Stimulated activated naive CD8-positive, alpha-beta T cell treated with anti-CD3 and anti-CD28 coated beads, Interleukin-15, amount 100 ng/mL, for 72 hours (primary cell): Measurements from ENCODE around the gene SLC37A1.
"Not testable (repeated sequence)": the region's sequence is repeated elsewhere in the genome, so short reads cannot be mapped to it uniquely, and the experiment has no call there.

Experiments used
- ATAC-seq: fragments of 150-1000 bp; cut with Tn5 transposase; 2 replicates; pipeline ENCODE4 v1.10.0; 2021; ENCODE audit warnings: mild to moderate bottlenecking, moderate library complexity
- DNase-seq, 2 donors: peaks; one replicate each; pipeline ENCODE4 v3.0.0; 2021 to 2022
- H3K27ac Mint-ChIP-seq, 2 donors: one replicate each; pipeline ENCODE4 v1.8.0; 2022; ENCODE audit warnings: mild to moderate bottlenecking in 2 of 2, mixed read lengths in 2 of 2, moderate library complexity in 2 of 2
- H3K27me3 Mint-ChIP-seq: one replicate; pipeline ENCODE4 v1.8.0; 2022; ENCODE audit warnings: mixed read lengths
- H3K4me1 Mint-ChIP-seq: one replicate; pipeline ENCODE4 v1.8.0; 2022; ENCODE audit warnings: mild to moderate bottlenecking, mixed read lengths
- H3K4me3 Mint-ChIP-seq, 2 donors: one replicate each; pipeline ENCODE4 v1.8.0; 2022; ENCODE audit warnings: mild to moderate bottlenecking in 2 of 2, mixed read lengths in 2 of 2, moderate library complexity in 1 of 2
- H3K9me3 Mint-ChIP-seq, 2 donors: one replicate each; pipeline ENCODE4 v1.8.0; 2022; ENCODE audit warnings: mixed read lengths in 2 of 2

Gene SLC37A1

DNA sequence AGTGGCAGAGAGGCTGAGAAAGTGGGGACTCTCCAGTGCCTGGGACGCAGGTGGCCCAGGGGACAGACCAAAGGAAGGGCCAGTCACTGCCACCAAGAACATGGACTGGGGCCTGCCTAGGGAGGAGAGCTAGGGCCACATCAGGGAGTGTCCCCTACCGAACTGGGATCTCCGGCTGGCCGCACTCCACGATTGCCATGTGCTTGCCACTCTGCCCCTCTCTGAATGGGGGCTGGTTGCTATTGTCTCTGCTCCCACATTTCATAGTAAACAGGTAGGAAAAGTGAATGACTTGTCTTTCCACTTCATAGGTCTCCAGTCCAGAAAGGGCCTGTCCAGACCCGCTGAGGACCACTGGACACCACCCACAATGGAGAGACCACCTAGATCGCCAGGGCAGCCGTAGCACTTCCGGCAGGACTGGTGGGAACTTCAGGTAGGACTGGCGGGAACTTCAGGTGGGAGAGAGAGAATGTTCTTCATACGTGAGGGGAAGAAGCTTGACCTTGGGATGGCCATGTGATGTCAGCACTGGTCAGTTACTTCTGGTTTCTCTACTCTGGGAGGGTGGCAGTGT is 84.6 kb downstream of the SLC37A1 start:
- H3K27ac Mint-ChIP-seq = no peak overlapping the region
- no peaks in the 10 kb centered on the region for H3K9me3 Mint-ChIP-seq
- H3K4me1 Mint-ChIP-seq = peaks cover 6% of the 10 kb centered on the region
- no peaks in the 10 kb centered on the region for H3K27me3 Mint-ChIP-seq
- no peak for ATAC-seq
- DNase-seq = no peak
- no peak overlapping the region for H3K4me3 Mint-ChIP-seq

DNA sequence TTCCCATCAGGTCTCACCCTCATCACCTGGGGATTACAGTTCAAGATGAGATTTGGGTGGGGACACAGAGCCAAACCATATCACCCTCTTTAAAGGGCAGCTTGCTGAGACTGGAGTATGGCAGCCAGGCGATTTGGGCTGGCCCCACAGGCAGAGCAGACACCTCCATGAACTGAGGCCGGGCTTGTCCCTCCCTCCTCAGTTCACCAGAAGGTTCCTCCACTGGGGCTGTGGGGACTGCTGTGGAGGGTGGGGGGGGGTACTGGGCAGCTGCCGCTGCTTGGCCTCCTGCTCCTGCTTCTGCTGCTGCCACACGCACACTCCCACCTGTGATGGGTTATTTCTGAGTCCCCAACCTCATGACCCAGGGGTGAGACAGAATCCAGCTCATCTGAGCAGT is 85.8 kb downstream of the SLC37A1 start:
- H3K9me3 Mint-ChIP-seq = peaks cover 8% of the 10 kb centered on the region in 2 donors
- ATAC-seq (no peak), DNase-seq (no peak)
- peaks cover 5% of the 10 kb centered on the region for H3K4me1 Mint-ChIP-seq
- no peak overlapping the region for H3K27ac Mint-ChIP-seq
- H3K4me3 Mint-ChIP-seq = no peak overlapping the region
- no peaks in the 10 kb centered on the region for H3K27me3 Mint-ChIP-seq

DNA sequence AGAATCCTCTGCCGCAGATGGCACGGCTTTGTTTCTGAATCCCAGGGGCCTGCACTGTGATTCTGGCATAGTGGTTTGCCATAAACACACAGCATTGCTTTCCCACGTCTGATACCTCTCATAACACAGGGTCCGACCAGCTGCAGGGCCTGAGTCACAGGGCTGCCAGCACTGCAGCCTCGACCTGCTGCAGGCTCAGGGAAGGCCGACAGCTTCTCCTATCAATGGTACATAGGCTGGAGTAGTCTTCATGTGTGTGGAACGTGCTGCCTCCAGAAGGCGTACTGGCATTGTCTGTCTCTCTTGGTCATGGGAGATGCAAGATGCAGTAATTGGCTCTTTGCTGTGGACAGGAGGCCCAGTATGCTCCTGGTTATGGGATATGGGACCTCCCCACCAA is 86.3 kb downstream of the SLC37A1 start:
- peaks cover under 1% of the 10 kb centered on the region for H3K4me1 Mint-ChIP-seq

DNA sequence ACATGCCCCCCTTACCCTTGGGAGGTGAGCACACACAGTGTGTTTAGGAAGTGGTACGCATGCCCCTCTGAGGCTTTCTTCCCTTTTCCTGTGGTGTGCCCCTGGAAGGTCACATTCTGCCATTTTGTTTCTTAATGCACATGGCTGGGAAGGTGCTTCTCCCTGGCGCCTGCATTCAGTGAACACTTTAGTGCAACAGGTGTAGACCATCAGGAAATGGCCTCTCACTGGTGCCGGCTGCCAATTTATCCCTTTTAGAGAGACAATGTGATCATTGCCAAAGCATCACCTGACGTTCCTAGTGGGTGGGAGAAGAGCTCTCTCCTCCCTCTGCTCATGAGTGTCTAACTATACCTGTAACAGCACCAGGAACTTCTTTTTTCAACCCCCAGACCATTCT is 88.0 kb downstream of the SLC37A1 start:
- no peak overlapping the region for H3K27ac Mint-ChIP-seq
- DNase-seq (no peak), ATAC-seq (no peak)
- H3K9me3 Mint-ChIP-seq = peaks cover 18 to 22% of the 10 kb centered on the region in 2 donors
- no peaks in the 10 kb centered on the region for H3K4me1 Mint-ChIP-seq
- no peak overlapping the region for H3K4me3 Mint-ChIP-seq
- no peaks in the 10 kb centered on the region for H3K27me3 Mint-ChIP-seq

More for the DNA sequence above, 86.3 kb downstream of the SLC37A1 start:
- ATAC-seq (no peak), DNase-seq (no peak)
- Mint-ChIP-seq H3K27me3 (no peaks in the 10 kb centered on the region), H3K4me3 (no peak overlapping the region), H3K27ac (peak overlapping the region in 1 of 2 donors; percentile 16), H3K9me3 (peaks cover 8 to 10% of the 10 kb centered on the region in 2 donors)

DNA sequence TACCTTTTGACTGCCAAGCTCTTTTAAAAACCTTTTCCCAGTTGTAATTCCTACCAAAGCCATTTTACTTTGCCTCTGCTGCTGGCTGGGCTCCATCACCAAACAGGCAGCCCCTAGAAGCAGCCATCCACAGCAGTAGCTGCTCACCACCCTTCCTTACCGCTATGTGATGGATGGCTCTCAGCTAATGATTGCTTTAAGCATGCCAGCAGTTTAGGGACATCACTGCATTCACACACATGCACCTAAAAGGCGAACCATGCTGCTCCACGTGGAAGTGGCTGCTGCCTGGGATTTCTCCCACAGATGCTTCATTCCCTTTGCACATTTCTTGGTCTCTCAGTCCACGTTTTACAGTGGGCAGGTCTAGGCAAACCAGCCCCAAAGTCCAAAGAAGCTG is 93.5 kb downstream of the SLC37A1 start:
- DNase-seq (no peak), ATAC-seq (no peak)
- Mint-ChIP-seq H3K4me3 (no peak overlapping the region), H3K4me1 (peaks cover 18% of the 10 kb centered on the region), H3K9me3 (peaks cover 29 to 35% of the 10 kb centered on the region in 2 donors), H3K27me3 (no peaks in the 10 kb centered on the region), H3K27ac (no peak overlapping the region)

DNA sequence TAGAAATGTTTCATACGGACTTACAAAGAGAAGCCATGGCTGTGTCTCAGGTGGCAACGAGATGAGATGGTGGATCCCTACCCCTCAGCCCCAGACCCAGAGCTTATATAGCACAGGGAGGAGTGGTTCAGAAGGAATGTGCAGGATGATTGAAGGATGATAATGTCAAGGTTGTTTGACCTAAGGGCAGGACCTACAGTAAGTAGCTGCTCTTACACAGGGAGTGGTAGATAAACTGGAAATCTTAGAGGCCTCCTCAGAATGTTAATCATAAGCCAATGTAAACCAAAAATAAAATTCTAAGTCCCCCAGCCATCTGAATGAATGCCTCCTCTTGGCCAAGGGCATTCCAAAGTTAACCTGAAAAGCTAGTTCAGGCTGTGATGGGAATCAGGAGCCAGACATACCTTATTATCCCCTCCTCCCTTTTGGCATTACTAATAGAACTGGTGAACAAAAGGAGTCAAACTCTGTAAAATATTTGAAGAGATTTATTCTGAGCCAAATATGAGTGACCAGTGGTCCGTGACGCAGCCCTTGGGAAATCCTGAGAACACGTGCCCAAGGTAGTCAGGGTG is 94.0 kb downstream of the SLC37A1 start:
- no peak for DNase-seq
- H3K9me3 Mint-ChIP-seq = peaks cover 29 to 35% of the 10 kb centered on the region in 2 donors
- H3K4me1 Mint-ChIP-seq = peaks cover 18% of the 10 kb centered on the region
- H3K27me3 Mint-ChIP-seq = no peaks in the 10 kb centered on the region
- no peak overlapping the region for H3K4me3 Mint-ChIP-seq
- no peak overlapping the region for H3K27ac Mint-ChIP-seq
- ATAC-seq = no peak

DNA sequence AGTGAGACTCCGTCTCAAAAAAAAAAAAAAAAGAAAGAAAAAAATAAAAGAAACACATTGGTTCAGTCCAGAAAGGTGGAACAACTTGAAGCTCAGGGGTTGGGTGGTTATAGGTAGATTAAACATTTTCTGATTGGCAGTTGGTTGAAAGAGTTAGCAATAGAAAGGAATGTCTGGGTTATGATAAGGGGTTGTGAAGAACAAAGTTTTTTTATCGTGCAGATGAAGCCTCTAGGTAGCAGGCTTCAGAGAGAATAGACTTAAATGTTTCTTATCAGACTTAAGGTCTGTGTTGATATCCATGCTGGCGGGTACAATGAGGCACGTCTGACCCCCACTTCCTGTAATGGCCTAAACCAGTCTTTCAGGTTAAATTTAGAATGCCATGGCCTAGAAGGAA is 94.8 kb downstream of the SLC37A1 start:
- ATAC-seq = no peak
- no peak overlapping the region for H3K4me3 Mint-ChIP-seq
- no peak overlapping the region for H3K27ac Mint-ChIP-seq
- H3K4me1 Mint-ChIP-seq = peaks cover 20% of the 10 kb centered on the region
- no peak for DNase-seq
- no peaks in the 10 kb centered on the region for H3K27me3 Mint-ChIP-seq
- peaks cover 29 to 35% of the 10 kb centered on the region in 2 donors for H3K9me3 Mint-ChIP-seq

DNA sequence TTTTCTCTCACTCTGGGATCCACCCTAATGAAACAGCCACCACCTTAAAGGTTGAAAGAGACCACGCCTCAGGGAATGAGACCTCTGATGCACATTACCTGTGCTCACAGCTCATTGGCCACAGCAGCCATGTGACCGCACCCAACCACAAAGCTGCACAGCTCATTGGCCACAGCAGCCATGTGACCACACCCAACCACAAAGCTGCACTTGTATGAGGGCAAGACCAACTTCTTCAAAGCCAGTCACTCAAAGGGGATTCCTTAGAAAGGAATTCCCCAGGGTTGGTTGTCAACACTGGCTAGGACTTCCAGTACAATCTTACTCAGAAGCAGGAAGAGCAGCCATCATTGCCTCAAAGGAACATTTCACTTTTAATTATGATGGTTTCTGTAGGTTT is 96.2 kb downstream of the SLC37A1 start:
- Mint-ChIP-seq H3K9me3 (peaks cover 19 to 27% of the 10 kb centered on the region in 2 donors), H3K27ac (no peak overlapping the region), H3K4me3 (peak overlapping the region; percentile 2 to 40), H3K4me1 (peaks cover 25% of the 10 kb centered on the region), H3K27me3 (no peaks in the 10 kb centered on the region)
- ATAC-seq (peak; percentile 92), DNase-seq (peak; percentile 60 to 92)

DNA sequence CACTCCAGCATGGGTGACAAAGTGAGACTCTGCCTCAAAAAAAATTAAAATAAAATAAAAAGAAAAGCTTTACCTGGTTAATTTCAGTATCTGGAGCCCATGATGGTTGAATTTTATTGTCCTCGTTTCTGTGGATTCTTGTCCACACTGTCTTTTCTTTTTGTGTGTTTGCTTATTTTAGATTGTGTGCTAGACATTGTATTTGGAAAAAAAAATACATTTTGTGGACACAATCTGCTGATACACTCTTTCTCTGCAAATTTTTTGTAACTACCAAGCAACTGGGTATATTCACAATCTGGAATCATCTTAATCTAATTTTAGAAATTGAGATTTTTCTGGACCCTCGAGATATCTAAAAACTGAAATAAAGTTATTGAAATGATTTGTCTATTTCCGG is 98.2 kb downstream of the SLC37A1 start:
- Mint-ChIP-seq H3K27me3 (no peaks in the 10 kb centered on the region), H3K4me3 (no peak overlapping the region), H3K4me1 (peaks cover 25% of the 10 kb centered on the region), H3K27ac (no peak overlapping the region), H3K9me3 (peaks cover 11 to 14% of the 10 kb centered on the region in 2 donors)
- DNase-seq = no peak
- no peak for ATAC-seq

DNA sequence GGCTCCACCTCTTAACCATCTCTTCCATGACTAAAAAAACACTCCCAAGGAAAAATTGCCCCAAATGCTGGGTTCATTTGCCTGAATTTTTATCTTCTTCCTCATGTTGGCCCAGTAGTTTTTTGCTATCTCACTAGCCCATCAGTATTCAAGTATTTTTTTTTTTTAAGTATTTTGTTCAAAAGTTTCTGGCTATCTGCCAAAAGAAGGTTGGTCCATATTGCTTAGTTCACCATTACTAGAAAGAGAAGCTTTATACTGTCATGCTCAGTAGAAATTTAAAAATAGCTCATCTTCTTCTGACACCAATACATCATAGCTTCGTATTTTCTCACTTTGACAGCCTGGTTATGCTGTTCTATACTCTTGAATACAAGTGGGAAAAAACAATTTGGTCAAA is 98.7 kb downstream of the SLC37A1 start:
- no peak for DNase-seq
- Mint-ChIP-seq H3K27me3 (no peaks in the 10 kb centered on the region), H3K9me3 (peaks cover 11 to 14% of the 10 kb centered on the region in 2 donors), H3K4me1 (peaks cover 25% of the 10 kb centered on the region), H3K27ac (no peak overlapping the region), H3K4me3 (no peak overlapping the region)
- no peak for ATAC-seq

DNA sequence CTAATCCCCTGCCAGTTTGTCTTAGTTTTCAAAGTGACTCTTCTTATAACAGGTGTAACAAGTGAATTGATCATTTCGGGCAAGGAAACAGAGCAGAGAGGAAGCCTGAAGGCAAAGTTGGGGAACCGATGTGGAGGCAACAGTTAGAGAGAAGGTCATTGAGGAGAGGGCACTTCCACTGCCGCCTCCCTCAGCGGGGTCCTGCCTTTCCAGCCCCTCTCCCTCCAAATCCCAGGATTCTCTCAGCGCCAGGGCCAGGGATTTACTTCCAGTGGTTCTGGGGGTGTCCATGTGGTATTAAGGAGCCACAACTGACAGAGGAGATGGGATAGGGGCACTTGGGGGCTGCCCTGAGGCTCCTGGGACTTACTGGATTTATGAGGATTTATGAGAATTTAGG is 100.1 kb downstream of the SLC37A1 start:
- H3K27me3 Mint-ChIP-seq = no peaks in the 10 kb centered on the region
- no peak for DNase-seq
- peaks cover 10% of the 10 kb centered on the region in 2 donors for H3K9me3 Mint-ChIP-seq
- no peak for ATAC-seq
- H3K27ac Mint-ChIP-seq = no peak overlapping the region
- H3K4me1 Mint-ChIP-seq = peaks cover 25% of the 10 kb centered on the region
- no peak overlapping the region for H3K4me3 Mint-ChIP-seq

DNA sequence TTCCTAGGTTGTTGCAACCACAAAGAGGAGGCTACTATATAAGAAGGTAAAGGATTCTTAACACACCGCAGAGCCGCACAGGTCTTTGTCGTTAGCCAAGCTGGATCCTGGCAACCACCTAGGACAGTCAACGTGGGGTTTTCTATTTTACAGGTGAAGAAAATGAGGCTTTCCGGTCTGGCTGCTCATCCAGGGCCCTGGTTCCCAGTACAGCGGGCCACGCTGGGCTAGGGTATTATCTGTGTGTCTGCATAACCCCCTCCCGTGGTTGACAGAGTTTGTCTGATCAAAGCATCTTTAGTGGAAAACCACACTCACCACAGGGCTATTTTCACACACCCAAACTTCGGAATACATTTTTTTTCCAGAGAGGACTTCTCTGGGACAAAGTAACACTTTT is 100.7 kb downstream of the SLC37A1 start:
- H3K9me3 Mint-ChIP-seq = peaks cover 4 to 6% of the 10 kb centered on the region in 2 donors
- peak overlapping the region in 1 of 2 donors; percentile 8 for H3K27ac Mint-ChIP-seq
- ATAC-seq (peak; percentile 77), DNase-seq (peak; percentile 51 to 80)
- no peaks in the 10 kb centered on the region for H3K27me3 Mint-ChIP-seq
- peaks cover 19% of the 10 kb centered on the region for H3K4me1 Mint-ChIP-seq
- H3K4me3 Mint-ChIP-seq = no peak overlapping the region

DNA sequence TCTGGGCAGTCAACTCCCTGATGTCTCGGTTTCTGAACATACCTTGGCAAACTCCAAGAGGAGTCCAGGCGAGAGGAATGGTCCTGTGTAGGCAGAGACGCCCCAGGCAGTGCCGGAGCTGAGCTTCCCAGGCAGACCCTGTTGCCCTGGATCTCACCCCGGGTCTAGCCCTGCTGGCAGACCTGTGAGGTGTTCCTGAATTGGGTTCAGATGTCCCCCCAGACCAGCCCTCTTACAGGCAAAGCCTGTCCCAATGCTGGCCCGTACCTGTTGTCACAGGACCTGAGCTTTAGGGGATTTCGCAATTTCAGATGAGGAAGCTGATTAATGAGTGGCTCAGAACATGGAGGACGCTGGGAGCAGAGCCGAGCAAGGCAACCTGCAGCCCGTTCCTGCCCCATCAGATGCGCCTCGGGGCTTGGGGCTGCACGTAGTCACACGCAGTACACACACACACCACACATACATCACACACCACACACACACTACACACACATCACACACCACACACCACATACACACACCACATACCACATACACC is 101.2 kb downstream of the SLC37A1 start:
- H3K27ac Mint-ChIP-seq = no peak overlapping the region
- no peak overlapping the region for H3K4me3 Mint-ChIP-seq
- peaks cover 0 to 5% of the 10 kb centered on the region in 2 donors for H3K9me3 Mint-ChIP-seq

DNA sequence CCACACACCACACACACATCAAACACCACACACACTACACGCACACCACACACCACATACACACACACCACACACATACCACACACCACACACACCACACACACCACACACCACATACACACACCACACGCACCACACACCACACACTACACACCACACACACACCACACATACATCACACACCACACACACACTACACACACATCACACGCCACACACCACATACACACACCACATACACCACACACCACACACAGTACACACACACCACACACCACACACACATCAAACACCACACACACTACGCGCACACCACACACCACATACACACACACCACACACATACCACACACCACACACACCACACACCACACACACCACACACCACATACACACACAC is 101.7 kb downstream of the SLC37A1 start:
- not testable (repeated sequence) for H3K4me3 Mint-ChIP-seq, ATAC-seq, H3K4me1 Mint-ChIP-seq, H3K27ac Mint-ChIP-seq, H3K9me3 Mint-ChIP-seq, H3K27me3 Mint-ChIP-seq
- DNase-seq = peak in 1 of 2 donors; percentile 36

More for the DNA sequence above, 101.2 kb downstream of the SLC37A1 start:
- Mint-ChIP-seq H3K4me1 (peaks cover 15% of the 10 kb centered on the region), H3K27me3 (no peaks in the 10 kb centered on the region)
- DNase-seq = peak; percentile 71 to 84
- peak; percentile 88 for ATAC-seq

DNA sequence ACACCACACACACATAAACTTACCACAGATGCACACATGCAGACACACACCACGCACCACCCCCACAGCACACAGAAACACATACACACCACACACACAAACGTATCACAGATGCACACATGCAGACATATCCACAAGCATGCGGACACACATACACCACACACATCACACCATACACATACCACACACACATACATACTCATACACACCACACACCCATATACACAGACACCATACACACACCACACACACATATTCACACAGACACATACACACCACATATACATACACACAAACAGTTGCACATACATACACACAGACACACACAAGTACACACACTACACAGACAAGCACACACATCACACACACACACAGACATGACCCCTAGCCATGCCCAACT is 102.3 kb downstream of the SLC37A1 start:
- ATAC-seq = no peak
- Mint-ChIP-seq H3K4me1 (peaks cover 7% of the 10 kb centered on the region), H3K4me3 (no peak overlapping the region), H3K27me3 (peaks cover 2% of the 10 kb centered on the region), H3K27ac (no peak overlapping the region), H3K9me3 (no peaks in the 10 kb centered on the region)
- DNase-seq = no peak

DNA sequence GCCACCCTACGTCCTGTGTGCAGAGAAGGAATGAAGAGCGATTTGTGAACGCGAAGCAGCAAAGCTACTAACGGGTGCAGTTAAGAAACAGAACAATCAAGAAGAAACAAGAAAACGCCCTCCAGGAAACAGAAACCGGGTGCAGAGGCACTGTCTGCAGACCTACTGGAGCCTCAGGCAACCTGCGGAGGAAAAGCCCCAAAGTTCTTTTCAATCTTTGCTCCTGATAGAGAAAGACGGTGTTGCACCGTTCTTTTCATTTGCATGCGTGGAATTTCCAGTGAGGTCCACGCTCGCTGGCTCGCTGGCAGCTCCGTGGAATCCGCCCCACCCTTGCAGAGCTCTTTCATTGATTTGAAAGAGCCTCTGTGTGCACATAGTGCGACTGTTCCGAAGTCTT is 102.8 kb downstream of the SLC37A1 start:
- H3K27ac Mint-ChIP-seq = no peak overlapping the region
- H3K9me3 Mint-ChIP-seq = no peaks in the 10 kb centered on the region
- no peak for ATAC-seq
- H3K4me3 Mint-ChIP-seq = no peak overlapping the region
- peaks cover 6% of the 10 kb centered on the region for H3K27me3 Mint-ChIP-seq
- DNase-seq = peak in 1 of 2 donors; percentile 18
- H3K4me1 Mint-ChIP-seq = peaks cover 7% of the 10 kb centered on the region
